WI38 (cell line): ENCODE data around the gene PSMD1.

Source experiments
- H3K4me3 ChIP-seq: 2 replicates; pipeline ENCODE4 v1.5.1; 2011; ENCODE audit warnings: low read depth, mild to moderate bottlenecking, control low read depth, low read length
- TF ChIP-seq, protein P1 (sequence below): IDR thresholded peaks from 2 replicates; pipeline ENCODE4 v1.5.1; 2012; ENCODE audit warnings: low read depth, mild to moderate bottlenecking, control low read depth, low read length

The PSMD1 gene

DNA sequence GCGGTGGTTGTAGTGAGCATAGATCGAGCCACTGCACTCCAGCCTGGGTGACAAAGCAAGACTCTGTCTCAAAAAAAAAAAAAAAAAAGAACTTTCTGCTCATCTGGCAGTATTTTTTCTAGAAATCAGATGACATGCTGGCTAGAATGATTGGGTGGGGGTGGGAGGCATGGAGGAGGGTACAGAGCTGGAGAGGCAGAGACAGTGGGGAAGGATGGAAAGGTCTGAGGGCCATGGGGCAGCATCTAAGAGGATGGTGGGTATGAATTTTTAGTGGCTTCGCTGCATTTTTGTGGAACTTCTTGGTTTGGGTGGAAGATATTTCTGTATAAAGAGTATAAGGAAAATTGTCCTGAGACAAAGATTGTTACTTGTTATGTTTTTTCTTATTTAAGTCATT is 165.1 kb downstream of the PSMD1 start:
- TF ChIP-seq, protein P1, sequence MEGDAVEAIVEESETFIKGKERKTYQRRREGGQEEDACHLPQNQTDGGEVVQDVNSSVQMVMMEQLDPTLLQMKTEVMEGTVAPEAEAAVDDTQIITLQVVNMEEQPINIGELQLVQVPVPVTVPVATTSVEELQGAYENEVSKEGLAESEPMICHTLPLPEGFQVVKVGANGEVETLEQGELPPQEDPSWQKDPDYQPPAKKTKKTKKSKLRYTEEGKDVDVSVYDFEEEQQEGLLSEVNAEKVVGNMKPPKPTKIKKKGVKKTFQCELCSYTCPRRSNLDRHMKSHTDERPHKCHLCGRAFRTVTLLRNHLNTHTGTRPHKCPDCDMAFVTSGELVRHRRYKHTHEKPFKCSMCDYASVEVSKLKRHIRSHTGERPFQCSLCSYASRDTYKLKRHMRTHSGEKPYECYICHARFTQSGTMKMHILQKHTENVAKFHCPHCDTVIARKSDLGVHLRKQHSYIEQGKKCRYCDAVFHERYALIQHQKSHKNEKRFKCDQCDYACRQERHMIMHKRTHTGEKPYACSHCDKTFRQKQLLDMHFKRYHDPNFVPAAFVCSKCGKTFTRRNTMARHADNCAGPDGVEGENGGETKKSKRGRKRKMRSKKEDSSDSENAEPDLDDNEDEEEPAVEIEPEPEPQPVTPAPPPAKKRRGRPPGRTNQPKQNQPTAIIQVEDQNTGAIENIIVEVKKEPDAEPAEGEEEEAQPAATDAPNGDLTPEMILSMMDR: no peak
- no peak overlapping the region for H3K4me3 ChIP-seq
